ENCODE measurements around the gene CTDSPL.

The CTDSPL gene

DNA sequence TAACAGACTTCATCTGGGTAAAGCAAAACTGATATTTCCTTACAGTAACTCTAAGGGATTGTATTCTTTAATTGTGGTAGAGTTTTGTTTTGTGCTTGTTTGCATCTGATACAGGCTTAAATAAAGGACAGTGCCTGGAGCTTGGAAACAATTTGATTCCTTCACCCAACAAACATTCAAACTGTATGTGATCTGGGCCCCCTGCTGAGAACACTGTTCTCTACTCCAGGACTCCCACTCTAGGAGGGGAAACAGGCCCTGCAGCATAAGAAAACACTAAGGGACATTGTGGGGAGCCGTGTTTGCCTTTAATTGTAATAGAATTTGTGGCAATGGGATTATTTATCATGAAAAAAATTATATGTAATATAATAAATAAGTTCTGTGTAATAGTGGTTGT is 56.9 kb downstream of the CTDSPL start:
- DNase-seq, result no peak

DNA sequence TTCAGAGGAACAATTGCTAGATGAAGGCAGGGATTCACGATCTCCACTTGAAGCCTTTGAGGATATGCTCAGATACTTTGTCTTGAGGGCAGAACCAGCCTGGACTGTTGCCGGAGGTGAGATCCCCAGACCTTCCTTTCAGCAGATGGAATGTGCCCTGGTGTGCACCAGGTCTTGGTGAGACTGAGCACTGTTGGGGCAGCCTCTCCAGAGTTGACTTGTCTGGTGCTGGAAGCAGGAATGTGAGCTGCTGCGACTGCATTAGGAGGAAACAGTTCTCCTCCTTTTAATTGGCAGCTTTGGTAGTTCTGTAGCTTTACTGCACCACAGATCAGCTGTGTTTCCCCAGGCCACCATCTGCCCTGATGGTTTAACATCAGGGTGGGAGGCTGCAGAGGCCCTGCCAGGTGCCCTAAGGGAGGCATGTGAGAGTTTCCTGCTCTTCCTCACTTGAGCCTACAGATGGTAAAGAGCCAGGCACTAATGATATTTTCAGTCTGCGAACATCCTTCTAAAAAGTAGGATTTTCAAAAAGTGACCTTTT is 58.5 kb downstream of the CTDSPL start:
- DNase-seq, result no peak

DNA sequence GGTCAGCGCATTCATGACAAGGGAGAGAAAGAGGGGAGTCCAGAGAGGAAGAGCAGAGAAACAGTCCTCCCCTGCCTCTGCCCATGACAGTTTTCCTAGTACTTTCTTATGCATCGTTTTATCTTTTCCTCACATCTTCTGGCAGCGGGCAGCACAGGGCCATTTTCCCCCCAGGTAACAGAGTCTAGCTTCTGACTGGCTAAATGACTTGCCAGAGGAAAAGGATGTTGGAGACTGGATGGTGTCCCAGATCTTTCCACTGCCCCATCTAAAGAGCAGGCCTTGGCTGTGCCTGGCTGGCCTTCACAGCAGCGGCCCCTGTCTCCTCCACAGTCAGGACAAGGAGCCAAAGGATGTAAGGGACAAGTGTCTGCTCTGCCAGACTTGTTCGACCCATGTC is 59.3 kb downstream of the CTDSPL start:
- no peak for DNase-seq

DNA sequence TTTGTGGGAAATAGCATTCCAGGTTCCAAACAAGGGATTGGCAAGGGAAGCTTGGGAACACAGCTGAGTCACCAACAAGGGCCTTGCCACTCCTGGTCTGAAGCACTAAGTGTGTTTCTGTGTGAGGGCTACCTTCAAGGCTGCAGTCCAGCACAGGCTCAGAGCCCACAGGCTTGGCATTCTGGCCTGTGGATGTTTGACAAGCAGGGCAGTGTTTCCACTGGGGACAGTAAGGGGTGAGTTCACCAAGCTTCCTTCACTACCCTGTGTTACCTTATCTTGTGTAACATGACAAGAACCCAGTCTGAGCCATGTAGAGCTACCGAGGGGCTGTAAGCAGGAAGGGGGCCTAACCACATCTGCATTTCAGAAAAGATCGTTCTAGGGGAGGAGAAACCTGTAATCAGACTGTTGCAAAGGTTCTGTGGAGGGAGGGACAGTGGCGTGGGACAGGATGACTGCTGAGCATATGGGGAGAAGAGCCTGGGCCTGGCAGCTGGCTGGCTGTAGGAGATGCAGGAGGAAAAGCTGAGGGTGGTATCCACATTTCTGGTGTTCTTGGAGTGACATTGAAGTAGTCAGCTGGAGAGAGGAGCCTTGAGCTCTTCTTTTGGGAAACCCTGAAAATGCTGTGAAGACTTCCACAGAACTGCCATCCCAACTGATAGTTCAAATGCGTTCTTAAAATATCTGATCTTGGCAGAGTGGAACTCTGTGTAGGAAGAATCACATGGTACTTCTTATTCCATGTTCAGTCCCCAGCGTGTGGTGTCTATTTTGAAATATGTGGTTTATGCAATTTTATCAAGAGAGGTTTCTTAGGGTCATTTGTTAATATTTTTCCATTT is 61.3 kb downstream of the CTDSPL start:
- DNase-seq, result no peak

DNA sequence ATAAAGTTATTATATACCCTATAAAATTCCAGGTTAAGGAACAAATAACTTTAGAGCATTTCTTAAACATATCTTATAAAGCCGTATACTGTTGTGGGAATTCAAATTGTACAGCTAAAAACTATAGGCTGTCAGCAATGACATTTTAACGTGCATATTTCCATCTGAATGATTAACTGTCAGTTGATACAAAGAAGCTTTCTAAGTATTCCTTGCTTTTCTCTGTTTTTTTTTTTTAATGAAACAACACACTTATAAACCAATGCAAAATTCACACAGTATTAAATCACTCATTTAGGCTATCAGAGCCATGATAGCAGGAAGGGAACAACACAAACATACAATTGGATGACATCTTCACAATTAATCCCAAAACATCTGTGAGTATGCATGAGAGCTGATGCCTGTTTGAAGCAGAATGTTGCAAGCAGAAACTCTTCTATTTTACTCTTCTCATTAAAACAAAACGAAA is 61.9 kb downstream of the CTDSPL start:
- no peak for DNase-seq

DNA sequence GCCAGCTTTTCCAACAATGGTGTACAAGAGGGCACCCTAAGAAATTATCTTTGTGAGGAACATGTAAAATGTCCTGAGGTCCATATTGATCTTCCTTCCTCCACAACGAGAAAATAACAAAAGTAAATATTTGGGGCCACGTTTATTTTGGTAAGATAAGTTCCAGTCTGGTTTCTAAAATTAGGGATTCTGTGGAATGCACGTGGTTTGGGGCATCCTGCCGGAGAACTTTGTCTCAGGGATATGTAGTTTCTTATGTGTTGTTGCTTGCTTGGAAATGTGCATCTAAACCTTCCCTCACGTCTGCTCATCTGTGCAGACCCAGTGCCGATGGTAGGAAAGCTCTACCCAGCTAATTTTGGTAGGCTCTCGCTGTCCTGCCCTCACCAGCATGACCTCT is 62.8 kb downstream of the CTDSPL start:
- DNase-seq, result no peak

DNA sequence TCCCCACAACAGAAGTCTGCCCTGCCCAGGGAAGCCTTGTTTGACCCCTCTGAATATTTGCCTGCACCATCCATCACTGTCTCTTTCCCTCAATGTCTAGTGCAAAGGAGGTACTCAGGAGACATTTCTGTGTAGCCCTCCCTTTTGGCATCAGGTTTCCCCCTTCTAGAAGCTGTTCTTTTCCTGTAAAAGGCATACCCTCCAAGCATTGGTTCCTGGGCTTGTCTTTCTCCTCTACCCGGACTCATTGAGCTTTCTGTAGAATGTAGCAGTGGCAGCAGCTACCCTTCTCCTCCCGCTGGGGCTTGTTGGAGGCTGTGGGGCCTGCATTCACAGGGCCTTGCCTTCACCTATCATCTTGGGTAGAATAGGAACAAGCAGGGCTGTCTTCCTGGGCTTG is 63.5 kb downstream of the CTDSPL start:
- no peak for DNase-seq

DNA sequence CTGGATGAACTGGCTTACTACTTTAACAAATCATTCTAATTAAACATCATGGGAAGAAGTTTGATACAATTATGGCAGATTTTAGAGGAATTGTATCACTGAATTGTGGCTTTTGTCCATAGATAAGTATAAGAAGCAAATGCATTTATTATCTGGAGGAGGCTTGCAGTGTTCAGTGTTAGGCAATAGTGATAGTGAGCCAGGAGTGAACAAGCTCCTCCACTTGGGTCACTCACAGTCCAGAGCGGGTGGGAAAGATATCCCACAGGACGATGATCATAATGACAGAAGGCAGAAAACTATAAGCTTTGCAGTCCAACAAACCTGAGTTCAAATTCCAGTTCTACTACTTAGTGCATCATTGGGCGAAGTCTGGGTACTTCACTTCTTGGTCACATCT is 64.9 kb downstream of the CTDSPL start:
- DNase-seq, result no peak

DNA sequence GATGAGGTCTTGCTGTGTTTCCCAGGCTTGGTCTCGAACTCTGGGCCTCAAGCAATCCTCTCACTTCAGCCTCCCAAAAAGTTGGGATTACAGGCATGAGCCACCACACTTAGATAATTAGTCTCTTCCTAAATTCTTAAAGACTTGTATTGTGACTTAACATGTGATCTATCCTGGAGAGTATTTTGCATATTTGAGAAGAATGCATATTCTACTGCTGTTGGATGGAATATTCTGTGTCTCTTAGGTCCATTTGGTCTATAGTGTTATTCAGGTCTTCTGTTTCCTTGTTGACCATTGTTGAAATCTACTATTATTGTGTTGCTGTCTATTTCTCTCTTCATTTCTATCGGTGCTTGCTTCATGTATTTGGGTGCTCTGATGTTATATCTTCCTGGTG is 68.8 kb downstream of the CTDSPL start:
- no peak for DNase-seq

DNA sequence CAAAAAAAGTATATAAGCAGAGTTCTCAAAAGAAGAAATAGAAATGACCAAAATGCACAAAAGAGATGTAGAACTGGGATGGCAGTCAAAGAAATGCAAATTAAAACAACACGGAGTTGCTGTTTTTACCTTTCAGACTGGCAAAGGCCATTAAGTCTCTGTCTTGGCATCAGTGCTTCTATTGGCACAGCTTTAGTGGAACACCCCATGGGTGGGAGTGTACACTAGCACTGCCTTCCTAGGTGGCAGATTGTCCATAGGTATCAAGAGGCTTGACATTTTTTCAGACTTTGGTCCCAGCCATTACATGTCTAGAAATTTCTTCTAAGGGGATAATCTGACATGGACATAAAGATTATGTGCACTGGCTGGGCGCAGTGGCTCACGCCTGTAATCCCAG is 70.8 kb downstream of the CTDSPL start:
- DNase-seq, result no peak

DNA sequence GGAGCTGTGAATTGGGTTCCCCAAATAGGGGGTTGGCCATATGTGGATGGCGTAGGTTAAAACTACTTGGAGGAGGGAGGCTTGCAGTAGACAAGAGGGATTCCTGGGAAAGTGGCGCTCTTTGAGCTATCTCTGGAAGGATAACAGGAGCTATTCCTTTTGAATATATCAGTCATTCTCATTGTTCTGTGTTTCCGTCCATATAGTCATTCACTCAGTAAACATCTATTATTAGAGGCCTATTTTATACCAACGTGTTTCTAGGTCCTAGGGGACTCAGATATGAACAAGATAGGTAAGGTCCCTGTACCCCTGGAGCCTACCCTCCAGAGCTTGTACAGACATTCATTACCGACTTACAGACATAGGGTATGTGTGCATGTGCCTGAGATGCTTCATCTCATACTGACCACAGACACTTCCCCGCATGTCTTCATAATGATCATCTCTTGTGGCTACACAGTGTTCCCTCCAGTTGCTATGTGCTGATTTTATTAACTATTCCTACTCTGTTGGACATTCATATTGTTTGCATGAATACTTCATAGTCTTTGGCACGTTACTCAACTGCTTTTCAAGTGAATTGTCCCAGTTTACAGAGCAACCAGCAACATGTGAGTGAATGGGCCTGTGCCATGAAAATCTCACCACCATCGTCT is 73.1 kb downstream of the CTDSPL start:
- no peak for DNase-seq

DNA sequence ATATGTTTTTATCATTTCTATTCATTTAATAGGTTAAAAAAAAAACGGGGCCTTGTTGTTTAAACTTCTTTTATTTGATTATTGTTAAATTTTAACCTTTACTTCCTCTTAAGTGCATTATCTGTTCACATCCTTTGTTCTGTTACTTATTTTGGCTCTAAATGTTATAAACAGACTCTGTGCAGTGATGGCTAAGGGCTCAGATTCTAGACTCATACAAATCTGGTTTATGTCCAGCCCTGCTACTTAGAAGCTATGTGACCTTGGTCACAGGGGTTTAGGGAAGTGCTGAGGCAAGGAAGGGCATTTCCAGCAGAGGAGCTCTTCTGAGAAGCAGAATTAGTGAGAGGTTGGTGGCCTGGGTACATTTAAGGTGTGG is 73.6 kb downstream of the CTDSPL start:
- DNase-seq, result no peak

DNA sequence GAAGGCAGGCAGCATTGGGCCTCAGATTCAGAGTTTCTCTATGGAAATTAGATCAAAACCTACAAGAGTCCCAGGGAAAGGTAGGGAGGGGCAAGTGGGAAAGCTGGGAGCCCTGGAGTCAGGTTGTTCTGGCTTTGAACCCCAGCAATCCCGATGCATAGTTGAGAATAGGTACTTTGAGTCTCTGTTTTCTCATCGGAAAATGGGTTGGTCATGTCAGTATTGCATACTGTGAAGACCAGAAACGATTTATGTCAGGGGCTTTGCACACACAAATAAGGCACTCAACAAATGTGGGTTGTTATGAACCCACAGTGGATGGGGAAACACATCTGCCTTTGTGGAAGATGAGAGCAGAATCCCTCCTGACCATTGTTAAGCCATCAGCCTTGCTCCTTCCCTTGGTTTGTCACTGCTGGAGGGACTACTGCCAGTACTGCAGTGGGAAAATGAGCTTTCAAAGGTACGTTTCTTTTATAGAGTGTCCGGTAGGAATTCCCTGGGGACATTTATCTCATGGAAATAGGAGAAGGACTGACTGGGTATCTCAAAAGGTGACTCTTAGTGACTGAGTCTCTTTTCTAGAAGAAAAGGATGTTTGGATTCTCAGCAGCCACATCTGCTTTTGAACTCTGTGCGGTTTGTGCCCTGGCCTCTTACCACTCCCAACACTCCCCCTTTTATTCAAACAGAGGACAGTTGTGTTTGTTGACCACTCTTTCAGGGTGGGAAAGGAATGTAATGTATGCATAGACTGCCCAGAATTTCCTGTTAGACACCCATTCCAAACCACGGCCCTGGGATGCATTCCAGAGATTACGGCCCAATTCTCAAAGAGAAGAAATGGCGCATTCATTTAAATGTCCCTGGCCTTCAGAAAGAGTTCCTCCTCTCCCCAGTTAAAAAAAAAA is 74.3 kb downstream of the CTDSPL start:
- no peak for DNase-seq

DNA sequence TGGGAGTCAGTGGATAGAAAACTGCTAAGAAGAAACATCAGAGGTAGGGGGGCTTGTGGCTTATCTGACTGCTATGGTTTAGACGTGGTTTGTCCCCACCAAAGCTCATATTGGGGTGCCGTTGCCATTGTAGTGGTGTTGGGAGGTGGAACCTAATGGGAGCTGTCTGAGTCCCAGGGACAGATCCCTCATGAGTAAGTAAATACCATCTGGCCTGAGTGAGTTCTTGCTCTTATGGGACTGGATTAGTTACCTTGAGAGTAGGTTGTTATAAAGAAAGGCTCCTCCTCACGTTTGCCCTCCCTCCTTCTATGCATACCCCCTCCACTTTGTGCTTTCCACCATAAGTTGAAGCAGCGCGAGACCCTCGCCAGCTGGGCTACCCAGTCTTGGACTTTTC is 75.5 kb downstream of the CTDSPL start:
- DNase-seq, result no peak

DNA sequence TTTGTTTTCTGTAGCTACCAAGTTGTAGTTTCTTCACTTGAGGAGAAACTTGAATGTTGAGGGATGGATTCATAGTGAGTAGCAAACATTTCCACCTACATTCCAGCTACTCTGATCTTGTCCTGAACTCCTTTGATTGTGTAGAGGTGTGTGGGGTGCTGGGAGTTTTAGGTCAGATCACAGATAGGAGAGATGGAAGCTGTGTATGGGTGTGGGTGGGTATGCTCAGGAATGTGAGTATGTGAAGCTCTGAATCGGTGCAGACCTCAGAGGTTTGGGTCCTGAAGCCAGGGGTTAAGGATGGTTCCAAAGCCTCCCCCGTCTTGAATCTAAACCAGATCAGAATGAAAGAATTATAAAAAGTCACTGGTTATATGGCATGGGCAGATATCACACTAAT is 76.3 kb downstream of the CTDSPL start:
- no peak for DNase-seq

DNA sequence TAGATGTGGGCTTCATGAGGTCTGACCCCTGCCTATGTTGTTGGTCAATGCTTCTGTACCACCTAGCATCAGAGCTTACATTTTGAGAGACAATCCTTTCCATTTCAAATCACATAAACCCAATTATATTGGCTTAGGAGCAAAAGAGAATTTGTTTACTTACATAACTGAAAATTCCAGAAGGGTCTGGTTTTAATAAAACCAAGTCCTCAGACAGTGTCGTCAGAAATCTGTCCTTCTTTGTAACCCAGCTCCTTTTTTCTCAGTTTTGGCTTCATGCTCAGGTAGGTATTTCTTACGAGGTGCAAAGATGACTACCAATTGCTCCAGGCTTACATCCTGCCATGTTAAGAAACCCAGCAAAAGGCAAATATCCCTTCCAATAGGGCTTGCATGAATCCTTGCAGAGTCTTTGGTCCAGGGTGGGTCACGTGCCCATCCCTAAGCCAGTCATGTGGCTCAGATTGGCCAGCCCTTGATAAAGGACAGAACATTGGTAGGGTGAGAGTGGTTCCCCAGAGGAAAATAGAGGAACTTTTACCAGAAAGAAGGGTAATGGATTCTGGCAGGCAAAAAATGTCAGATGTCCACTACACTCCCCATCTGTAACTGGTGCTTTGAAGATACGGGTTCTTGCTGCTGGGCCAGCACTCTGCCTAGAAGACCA is 78.7 kb downstream of the CTDSPL start:
- no peak for DNase-seq

DNA sequence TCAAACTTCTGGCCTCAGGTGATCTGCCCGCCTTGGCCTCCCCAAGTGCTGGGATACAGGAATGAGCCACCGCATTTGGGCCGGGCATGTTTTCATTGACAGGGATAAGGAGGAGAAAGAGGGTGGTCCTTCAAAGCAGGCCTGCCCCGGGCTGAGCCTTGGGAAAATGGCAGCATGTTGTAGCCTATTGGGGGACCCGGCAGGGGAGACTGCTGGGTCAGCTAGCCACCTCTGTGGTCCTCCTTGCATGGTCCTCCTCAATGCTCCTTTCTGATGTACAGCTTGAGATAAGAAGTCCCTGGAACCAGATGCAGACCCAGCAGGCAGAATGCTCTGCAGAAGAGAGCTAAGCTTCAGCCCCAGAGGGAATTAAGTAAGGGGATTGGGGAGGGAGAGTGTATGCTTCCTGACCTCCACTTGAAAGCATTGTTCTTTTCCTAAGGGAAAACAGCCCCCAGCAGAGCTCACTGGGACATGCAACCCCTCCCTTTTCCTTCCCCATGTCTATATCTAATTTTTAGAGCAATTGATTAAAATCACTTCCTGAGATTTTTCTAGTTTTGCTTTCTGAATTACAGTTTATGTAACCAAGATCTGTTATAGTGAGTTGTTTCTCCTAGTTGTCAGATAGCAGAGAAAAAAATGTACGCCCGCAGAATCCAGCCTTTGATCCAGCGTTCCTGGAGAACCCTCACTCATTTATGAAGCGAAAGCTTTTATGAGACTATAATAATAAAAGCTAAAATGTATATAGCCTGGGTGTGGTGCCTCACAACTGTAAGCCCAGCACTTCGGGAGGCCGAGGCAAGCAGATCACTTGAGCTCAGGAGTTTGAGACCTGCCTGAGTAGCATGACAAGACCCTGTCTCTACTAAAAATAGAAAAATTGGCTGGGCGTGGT is 80.2 kb downstream of the CTDSPL start:
- no peak for DNase-seq

DNA sequence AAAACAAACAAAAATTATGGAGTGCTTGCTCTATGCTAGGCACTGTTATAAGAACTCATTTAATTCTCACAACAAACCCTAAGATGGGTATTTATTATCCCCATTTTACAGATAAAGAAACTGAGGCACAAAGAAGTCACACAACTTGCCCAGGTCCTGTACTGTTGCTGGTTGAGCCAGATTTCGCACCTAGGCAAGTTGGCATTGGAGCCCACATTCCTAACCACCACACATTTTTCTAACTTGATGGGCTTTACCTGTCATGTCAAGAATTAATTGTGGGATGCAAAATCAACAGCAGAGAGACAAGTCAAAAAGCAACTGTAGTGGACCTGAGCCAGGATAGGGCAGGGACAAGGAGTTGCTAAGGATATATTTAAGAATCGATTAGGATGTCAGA is 81.0 kb downstream of the CTDSPL start:
- no peak for DNase-seq

DNA sequence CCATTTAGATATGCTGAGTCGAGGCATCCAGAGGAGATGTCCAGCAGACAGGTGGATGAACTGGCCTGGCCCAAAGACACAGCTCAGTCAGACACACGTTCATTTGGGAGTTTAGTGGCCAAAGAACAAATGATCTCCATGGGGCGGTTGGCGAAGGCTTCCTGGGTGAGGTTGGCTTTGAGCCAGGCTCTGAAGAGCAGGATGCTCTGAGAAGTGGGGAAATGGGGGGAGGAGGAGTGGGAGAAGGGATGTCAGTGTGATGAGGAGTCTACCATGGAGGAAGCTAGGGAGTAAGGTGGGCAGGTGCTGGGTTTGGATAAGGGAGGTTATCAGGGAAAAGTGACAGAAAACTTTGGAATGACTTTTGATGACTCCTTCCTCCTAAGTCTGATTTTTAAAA is 81.4 kb downstream of the CTDSPL start:
- DNase-seq, result no peak

DNA sequence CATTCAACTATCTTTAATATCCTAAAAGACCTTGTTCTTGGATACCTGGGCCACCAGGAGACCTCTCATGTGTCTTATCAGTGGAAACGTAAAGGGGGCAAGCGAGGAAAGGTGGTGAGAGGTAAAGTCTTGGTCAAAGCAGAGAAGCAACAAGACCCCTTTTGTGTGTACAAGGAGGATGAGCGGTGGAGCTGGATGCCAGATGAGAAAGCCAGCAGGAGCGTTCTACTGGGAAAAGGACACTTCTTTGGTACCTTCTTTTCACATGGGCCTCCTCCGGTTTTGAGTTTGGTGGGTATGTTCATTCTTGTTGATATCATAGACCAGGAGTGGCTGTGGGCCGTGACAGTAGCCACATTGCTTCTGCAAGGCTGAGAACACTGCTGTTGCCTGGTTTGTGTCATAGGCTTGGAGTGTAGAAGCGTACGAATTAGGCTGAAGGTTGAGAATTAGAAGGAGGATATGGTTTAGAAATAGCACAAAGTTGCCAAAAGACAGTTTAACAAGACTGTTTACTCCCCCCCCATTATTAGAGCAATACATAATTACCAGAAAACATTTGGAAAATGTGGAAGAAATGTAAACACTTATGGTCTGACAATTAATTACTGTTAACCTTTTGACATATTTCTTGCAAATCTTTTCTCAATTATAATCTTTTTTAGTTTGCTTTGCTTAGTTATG is 82.1 kb downstream of the CTDSPL start:
- DNase-seq, result no peak

DNA sequence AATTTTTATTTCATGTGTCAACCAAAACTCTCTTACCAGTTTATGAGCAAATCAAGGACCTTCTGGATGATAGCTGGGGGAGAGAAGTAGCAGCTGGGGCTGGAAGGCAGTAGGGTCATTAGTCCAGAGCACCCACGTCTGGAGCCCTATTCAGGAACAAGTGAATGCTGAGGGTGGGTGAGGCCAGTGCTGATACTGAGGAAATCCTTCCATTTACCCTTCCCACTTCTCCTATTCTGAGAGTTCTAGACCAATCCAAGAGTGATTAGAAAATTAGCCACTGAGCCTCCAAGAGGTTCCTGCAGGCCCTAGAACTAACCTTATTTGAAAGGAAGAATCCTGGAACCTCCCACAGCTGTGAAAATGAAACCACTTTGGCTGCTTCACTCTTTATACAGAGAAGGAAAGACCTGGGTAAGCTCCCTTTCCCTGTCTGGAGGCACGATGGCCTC is 82.7 kb downstream of the CTDSPL start:
- DNase-seq, result no peak
